HepG2 (cell line): ENCODE data around the gene ECM1. TPM values are rescaled to one million over a fixed set of nuclear protein-coding genes. Genes with fewer than 3 reads are reported as not detected.

Experiments used
- CC2D1A ChIP-seq: sonication (generic); formaldehyde crosslinking; IDR thresholded peaks from 2 replicates; pipeline ENCODE4 v1.8.1; 2023; ENCODE audit warnings: mild to moderate bottlenecking, missing genetic modification reagents
- E2F2 ChIP-seq: sonication (generic); formaldehyde crosslinking; IDR thresholded peaks from 2 replicates; pipeline ENCODE4 v1.4.0; 2020; ENCODE audit warnings: missing genetic modification reagents, borderline replicate concordance
- EHMT2 ChIP-seq: fragments of 200-600 bp; sonication (generic); IDR thresholded peaks from 2 replicates; pipeline ENCODE4 v1.7.0; 2017; ENCODE audit warnings: antibody characterized with exemption, low read depth, low read length, borderline replicate concordance
- GABPB1 ChIP-seq: IDR thresholded peaks from 2 replicates; pipeline ENCODE4 v1.6.1; 2016; ENCODE audit warnings: mild to moderate bottlenecking, missing genetic modification reagents, moderate library complexity, missing compliant biosample characterization
- GATA4 ChIP-seq: sonication (generic); IDR thresholded peaks from 2 replicates; pipeline ENCODE4 v1.6.1; 2016; ENCODE audit warnings: antibody characterized with exemption, low read depth, borderline replicate concordance
- GFI1 ChIP-seq: sonication (generic); formaldehyde crosslinking; IDR thresholded peaks from 2 replicates; pipeline ENCODE4 v1.5.0; 2020; ENCODE audit warnings: missing genetic modification reagents, mild to moderate bottlenecking, borderline replicate concordance
- KDM2A ChIP-seq: sonication (generic); formaldehyde crosslinking; IDR thresholded peaks from 2 replicates; pipeline ENCODE4 v1.4.0; 2020; ENCODE audit warnings: low read depth, missing genetic modification reagents, borderline replicate concordance
- KLF16 ChIP-seq, 2 experiments: sonication (generic) in 1 of 2; formaldehyde crosslinking in 1 of 2; IDR thresholded peaks; 2 replicates each; pipeline versions ENCODE4 v1.6.1 to v1.8.0; 2016 to 2023; ENCODE audit warnings: missing genetic modification reagents in 2 of 2, missing compliant biosample characterization in 1 of 2
- LCORL ChIP-seq, 2 experiments: fragments of 450-650 bp in 1 of 2; sonication (generic) in 1 of 2; formaldehyde crosslinking in 1 of 2; IDR thresholded peaks; 2 replicates each; pipeline versions ENCODE4 v1.5.0 to v1.6.1; 2017 to 2020; ENCODE audit warnings: antibody characterized with exemption in 1 of 2, missing genetic modification reagents in 1 of 2
- MYNN ChIP-seq: sonication (generic); formaldehyde crosslinking; IDR thresholded peaks from 2 replicates; pipeline ENCODE4 v1.4.0; 2020; ENCODE audit warnings: mild to moderate bottlenecking, low read depth, missing genetic modification reagents
- NR2F6 ChIP-seq, 2 experiments: IDR thresholded peaks; 2 replicates each; pipeline ENCODE4 v1.6.1; 2016; ENCODE audit warnings: antibody characterized with exemption in 1 of 2, mild to moderate bottlenecking in 1 of 2
- POLR2AphosphoS2 ChIP-seq: IDR thresholded peaks from 2 replicates; pipeline ENCODE4 v1.6.1; 2011; ENCODE audit warnings: low read depth, low read length, improper control_type of control experiment
- SNRNP70 ChIP-seq: fragments of 200-400 bp; formaldehyde crosslinking; IDR thresholded peaks from 2 replicates; pipeline ENCODE4 v1.6.1; 2017; ENCODE audit warnings: mild to moderate bottlenecking, low read depth, low read length, moderate library complexity
- ZBTB38 ChIP-seq: sonication (generic); formaldehyde crosslinking; IDR thresholded peaks from 2 replicates; pipeline ENCODE4 v1.5.1; 2020; ENCODE audit warnings: mild to moderate bottlenecking, missing genetic modification reagents
- ZBTB40 ChIP-seq, 2 experiments: fragments of 450-650 bp in 1 of 2; sonication (generic) in 1 of 2; formaldehyde crosslinking in 1 of 2; IDR thresholded peaks; 2 replicates each; pipeline versions ENCODE4 v1.6.1 to v1.8.0; 2016 to 2022; ENCODE audit warnings: antibody characterized with exemption in 1 of 2, mild to moderate bottlenecking in 1 of 2, missing genetic modification reagents in 1 of 2
- ZFY ChIP-seq: sonication (generic); formaldehyde crosslinking; IDR thresholded peaks from 2 replicates; pipeline ENCODE4 v1.4.0; 2020; ENCODE audit warnings: missing genetic modification reagents
- ZKSCAN8 ChIP-seq: IDR thresholded peaks from 2 replicates; pipeline ENCODE4 v1.6.1; 2016; ENCODE audit warnings: borderline replicate concordance, missing genetic modification reagents, missing compliant biosample characterization
- ZNF652 ChIP-seq: IDR thresholded peaks from 2 replicates; pipeline ENCODE4 v1.6.1; 2016; ENCODE audit warnings: low read depth, borderline replicate concordance
- ZNF703 ChIP-seq: sonication (generic); formaldehyde crosslinking; IDR thresholded peaks from 2 replicates; pipeline ENCODE4 v1.5.1; 2020; ENCODE audit warnings: missing genetic modification reagents, mild to moderate bottlenecking, moderate library complexity, borderline replicate concordance
- polyA plus RNA-seq, 8 experiments: library from polyadenylated mRNA; depleted of rRNA in 3 of 8; stranded (reverse) in 7 of 8; unstranded in 1 of 8; fragments of >200 nt; fragmentation: Illumina TruSeq in 4 of 8; extraction: Trizol in 4 of 8; gene quantifications; 2 replicates each; pipeline versions ENCODE4 v1.2.1 to v1.2.3, GENCODE V29; 2011 to 2016; ENCODE audit warnings: low read depth in 4 of 8, missing spikeins in 1 of 8, mixed read lengths in 1 of 8; ENCODE audit not compliant: insufficient read depth in 1 of 8
- total RNA-seq, 5 experiments: library from RNA; depleted of rRNA; stranded (reverse); fragments of >200 nt; fragmentation: Illumina TruSeq; extraction: Trizol; gene quantifications; 2 replicates each; pipeline ENCODE4 v1.2.3, GENCODE V29; 2016; ENCODE audit warnings: low read depth in 1 of 5

The ECM1 gene
- total and polyA plus RNA-seq, 2 of the 13 experiments (the other 11 are each of a cell fraction or from before 2014, with no cell fraction given): 0.42 to 1.0 TPM

- TF ChIP-seq ZBTB40 (IDR thresholded peaks at IDR 0.05) (no peak), ZBTB40 (CRISPR knock-in tag; IDR thresholded peaks at IDR 0.05) (peak; percentile 13; the same call in 1 of the 2 replicates), NR2F6 (IDR thresholded peaks at IDR 0.05) (no peak), NR2F6 (CRISPR knock-in tag; IDR thresholded peaks at IDR 0.05) (peak; percentile 55), MYNN (CRISPR knock-in tag) (no peak), POLR2AphosphoS2 (no peak), ZKSCAN8 (CRISPR knock-in tag) (0 out of 2 replicates have a peak, but pooled peaks have one; percentile 49), E2F2 (CRISPR knock-in tag) (no peak), KDM2A (CRISPR knock-in tag) (peak; percentile 77), GFI1 (no peak), SNRNP70 (no peak), GATA4 (no peak), ZFY (CRISPR knock-in tag) (peak; percentile 67), CC2D1A (CRISPR knock-in tag) (no peak), ZNF652 (CRISPR knock-in tag) (peak; percentile 29; the same call in 1 of the 2 replicates), KLF16 (CRISPR knock-in tag; IDR thresholded peaks at IDR 0.05) (peak in 1 of 2 experiments; percentile 80; a peak in 2 of 4 replicates), ZBTB38 (CRISPR knock-in tag) (peak; percentile 59; the same call in 1 of the 2 replicates), EHMT2 (no peak), LCORL (IDR thresholded peaks at IDR 0.05) (no peak), LCORL (CRISPR knock-in tag; IDR thresholded peaks at IDR 0.05) (peak; percentile 85), GABPB1 (CRISPR knock-in tag) (peak; percentile 56), ZNF703 (CRISPR knock-in tag) (no peak)
Observed at GRCh38 chr1:150552128-150552910, 44.4 kb downstream of the ECM1 start (continued).
